GM23338 (cell line): ENCODE data around the gene DSCAML1.

ENCODE experiments used
- CTCF ChIP-seq, 2 experiments: fragments of 200-600 bp in 1 of 2; sonication (generic) in 1 of 2; conservative IDR thresholded peaks; 2 replicates each; pipeline versions ENCODE4 v1.5.1 to v1.6.1; 2016 to 2017; ENCODE audit warnings: antibody characterized with exemption in 2 of 2, low read depth in 2 of 2, mild to moderate bottlenecking in 2 of 2, moderate library complexity in 1 of 2
- EZH2phosphoT487 ChIP-seq: fragments of 200-600 bp; sonication (generic); IDR thresholded peaks from one replicate; pipeline ENCODE4 v1.8.1; 2018; ENCODE audit warnings: antibody characterized with exemption; ENCODE audit not compliant: unreplicated experiment
- POLR2AphosphoS5 ChIP-seq: IDR thresholded peaks from 2 replicates; pipeline ENCODE4 v1.6.1; 2016; ENCODE audit warnings: antibody characterized with exemption, low read depth

- TF ChIP-seq EZH2phosphoT487 (no peak), POLR2AphosphoS5 (no peak), CTCF (conservative IDR thresholded peaks at IDR 0.05; ENCODE audit: low read depth in 2 of 2) (no peak)
Observed at GRCh38 chr11:117610045-117610444, 187.0 kb downstream of the DSCAML1 start.
